HG03469 (cell line): ENCODE data around the gene DNAJB9.

Source experiments
- ATAC-seq: cut with Tn5 transposase; IDR thresholded peaks from one replicate; pipeline ENCODE4 v1.9.1; 2021; ENCODE audit warnings: mild to moderate bottlenecking, moderate library complexity, moderate number of reproducible peaks; ENCODE audit not compliant: unreplicated experiment

Gene DNAJB9

DNA sequence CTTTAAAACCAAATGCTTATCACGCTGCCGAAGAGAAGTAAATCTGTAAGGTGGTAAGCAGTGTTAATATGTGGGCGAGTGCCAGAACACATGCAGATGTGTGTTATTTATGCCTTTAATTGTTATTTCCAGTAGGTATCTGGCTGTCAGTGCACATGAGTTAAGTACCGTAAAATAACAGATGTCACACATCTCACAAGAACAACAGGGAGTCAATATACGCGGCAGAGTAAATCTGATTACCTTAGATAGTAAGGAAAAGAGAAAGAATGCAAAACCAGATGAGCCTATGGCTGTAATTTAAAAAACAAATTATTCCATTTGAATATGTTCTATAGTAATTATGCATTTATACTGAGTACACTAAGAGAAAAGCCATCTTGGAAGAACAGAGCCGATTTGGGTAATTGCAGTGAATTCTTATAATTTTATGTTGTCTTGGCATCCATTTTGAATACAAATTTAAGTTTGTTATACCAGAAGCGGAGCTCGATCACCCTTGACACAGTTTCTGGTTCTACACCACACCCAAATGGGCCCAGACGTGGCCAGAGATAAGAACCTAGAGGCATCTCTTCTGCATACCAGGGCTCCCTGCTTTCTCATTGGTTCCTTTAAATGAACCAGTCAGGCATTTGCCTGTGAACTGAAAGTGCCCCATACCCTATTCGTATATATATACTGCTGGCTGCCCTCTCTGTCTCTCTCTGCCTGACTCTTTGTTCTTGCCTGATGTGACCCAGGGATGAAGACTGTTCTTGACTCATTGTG is 34.8 kb downstream of the DNAJB9 start:
- no peak for ATAC-seq

DNA sequence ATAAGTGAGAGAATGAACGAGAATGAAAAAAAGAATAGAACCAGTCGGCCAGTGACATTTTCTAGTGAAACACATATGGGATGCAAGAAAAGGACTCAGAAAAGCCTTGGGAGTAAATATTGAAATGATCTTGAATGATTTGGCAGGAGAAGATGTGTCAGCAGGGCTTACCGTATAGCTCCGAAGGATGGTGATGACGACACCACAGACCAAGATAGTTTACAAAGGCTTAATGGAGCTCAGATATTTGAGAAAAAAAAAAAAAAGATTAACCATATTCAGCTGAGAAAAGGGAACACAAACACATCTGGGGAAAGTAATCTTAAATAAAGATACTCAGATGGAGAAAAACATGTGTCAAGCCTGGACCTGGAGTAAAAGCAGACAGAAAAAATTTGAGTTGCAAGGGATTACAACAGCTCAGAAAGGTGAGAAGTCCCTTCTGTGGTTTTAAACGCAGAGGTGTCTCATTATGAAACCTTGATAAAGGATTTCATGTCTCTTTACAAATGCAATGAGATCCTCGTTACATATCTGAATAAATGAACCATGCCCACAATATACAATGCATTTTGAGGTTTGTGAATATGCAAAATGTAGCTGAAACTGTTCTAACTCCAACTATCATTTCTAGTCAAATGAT is 36.0 kb downstream of the DNAJB9 start:
- ATAC-seq: no peak

DNA sequence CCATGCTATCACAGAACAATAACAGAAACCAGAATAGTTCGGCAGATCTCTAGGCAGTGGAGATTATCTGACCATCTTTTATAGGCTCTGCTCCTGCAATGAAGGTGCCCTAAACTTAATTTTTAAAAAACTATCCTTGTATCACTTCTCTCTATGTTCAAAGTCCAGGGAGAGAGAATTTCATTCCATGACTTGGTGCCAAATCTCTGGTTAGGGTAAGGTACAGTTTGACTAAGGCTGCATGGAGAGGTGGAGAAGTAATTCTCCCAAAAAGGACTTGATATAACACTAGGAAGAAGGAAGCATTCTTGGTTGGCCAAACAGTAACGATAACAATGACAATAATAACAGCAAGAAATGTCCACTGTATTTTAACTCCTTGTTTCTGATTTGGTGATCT is 40.0 kb downstream of the DNAJB9 start:
- ATAC-seq: no peak

DNA sequence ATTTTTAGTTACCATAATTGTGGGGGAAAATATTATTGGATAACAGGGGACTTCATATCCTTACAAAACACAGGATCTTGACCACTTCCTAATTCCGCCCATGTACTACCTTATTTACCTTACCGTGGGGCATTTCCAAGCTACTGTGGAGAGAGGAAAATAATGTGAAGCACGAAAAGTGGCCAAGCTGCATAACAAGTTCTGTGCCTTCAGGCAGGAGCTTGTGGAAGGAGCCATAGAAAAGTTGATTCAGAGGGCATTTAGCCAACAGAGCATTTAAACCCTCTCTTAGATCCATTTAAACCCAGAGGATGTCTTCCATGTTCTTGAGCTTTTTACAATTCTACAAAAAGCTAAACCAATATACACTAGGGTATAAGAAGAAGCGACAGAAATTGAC is 41.6 kb downstream of the DNAJB9 start:
- ATAC-seq: no peak

DNA sequence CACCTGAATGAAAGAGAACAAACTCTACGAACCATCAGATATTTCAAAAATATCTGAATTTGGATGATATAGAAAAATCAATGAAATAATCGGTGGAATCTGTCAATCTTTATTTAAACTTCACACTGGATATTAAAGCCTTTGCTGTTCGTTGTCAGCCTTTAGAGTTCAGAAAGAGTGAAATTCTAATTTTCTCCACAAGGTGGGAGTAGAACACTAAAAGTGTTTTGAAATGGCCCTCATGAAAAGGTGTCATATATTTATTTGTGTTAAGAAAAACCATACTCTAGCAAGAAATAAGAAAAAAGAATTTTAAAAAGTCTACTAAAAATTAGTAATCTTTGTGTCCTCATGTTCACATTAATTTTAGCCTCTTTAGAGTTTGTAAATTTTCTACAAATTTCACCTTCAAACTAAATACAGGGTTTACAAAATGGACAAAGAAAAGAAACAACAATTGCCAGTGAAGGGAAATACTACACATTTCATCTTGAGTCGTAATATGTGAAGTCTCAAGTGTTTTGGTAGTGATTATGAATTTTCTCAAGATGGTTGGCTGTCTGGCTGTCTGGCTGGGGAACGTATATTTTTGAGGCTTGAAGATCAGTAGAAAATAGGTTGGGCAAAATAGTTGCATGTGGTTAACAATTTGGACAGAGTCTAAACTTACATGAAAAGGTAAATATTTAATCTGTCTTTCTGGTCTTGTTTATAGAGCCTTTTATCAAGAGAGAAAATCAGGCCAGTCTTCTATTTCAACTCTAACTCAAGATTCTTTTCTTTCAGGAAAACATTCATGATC is 43.7 kb downstream of the DNAJB9 start:
- ATAC-seq: peak; percentile 65

DNA sequence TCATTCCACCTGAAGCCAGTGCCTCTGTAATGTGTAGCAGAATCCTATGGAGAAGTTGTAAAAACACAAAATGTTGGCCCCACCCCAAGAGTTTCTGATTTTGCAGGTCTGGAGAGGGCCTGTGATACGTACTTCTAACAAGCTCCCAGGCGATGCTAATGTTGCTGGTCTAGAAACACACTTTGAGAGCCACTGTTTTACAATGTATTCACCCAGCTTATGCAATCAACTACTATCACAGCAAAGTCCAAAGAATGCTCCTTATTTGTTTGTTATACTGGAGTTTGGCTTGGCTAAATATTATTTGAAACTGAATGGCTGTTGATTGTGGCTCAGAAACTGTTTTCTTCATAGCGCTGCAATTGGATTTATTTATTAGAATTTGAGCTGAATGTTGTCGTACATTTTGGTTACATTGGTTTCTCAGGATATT is 44.3 kb downstream of the DNAJB9 start:
- no peak for ATAC-seq

DNA sequence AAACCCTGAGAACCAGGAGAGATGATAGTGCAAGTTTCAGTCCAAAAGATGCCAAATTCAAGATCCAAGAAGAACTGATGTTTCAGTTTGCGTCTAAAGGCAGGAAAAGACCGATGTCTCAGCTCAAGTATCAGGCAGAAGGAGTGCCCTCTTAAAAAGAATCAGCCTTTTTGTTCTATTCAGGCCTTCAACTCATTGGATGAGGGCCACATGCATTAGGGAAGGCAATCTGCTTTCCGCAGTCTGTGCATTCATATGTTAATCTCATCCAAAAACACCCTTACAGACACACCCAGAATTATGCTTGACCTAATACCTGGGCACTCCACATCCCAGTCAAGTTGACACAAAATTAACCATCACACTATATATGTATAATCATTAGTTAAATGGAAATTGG is 45.2 kb downstream of the DNAJB9 start:
- no peak for ATAC-seq

DNA sequence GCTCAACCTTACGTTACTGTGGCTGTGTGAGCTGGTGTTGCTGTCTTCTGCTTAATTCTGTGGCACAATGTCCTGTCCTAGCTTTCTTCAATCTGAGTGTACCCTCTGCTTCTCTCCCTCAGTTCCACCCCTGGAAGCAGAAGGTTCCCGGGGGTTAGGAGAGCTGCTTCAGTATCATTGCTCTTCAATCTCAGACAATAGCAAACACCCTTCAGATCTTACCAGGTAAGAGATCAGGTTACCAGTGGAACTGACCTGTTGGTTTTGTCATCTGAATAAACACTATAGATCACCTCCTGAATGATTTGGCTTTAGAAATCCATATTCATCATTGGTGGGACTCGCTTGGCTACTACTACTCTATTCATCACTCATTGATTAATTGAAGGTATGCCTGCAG is 48.4 kb downstream of the DNAJB9 start:
- ATAC-seq: no peak

DNA sequence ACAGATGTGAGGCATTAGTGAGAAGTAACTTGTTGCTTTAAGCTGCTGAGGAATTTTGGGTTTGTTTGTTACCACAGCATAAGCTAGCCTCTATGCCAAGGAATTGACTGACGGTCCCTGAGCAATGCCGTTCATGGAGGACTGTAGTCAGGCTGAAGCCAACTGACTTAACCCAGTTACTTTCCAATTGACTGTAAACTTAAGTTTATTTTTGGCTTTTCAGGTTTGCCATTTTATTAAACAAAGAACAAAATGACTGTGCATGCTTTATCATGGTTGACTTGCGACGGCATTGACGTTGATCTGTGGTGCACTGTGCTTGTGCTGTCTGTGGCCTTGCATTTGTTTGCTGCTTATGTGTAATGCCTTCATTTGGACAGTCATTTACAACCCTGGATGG is 53.5 kb downstream of the DNAJB9 start:
- ATAC-seq: peak; percentile 91
